Measurements from ENCODE around the gene PLA2G2F.

Gene PLA2G2F

DNA sequence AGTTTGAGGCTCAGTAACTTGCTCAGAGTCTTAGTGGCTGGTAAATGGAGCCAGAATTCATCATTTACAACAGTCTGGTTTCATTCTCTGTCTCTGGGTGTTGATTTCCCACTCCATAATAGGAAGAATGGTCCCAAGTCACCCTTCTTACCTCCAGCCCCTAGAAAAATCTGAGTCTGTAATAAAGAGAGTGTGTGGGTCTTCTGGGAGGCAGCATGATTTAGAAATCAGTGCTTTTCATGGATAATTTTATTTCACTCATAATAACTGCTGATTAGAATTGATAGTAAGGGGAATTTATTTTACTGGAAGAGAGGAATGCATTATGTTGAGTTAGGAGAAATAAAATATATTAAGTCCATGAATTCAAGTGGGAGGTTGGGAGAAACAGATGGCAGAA lies 21.9 kb upstream of the PLA2G2F start:
- POLR2A ChIA-PET: no interaction called here
- no peak for TF ChIP-seq CTCF (tag by site-specific recombination; IDR thresholded peaks at IDR 0.05)
- no peak for TF ChIP-seq OVOL3 (tag by site-specific recombination; IDR thresholded peaks at IDR 0.05)
- TF ChIP-seq ZNF211 (tag by site-specific recombination; IDR thresholded peaks at IDR 0.05; ENCODE audit: low read depth): no peak
- no peak for TF ChIP-seq ZSCAN16 (tag by site-specific recombination; IDR thresholded peaks at IDR 0.05)
- no peak for TF ChIP-seq BCL6B (tag by site-specific recombination; IDR thresholded peaks at IDR 0.05)
- TF ChIP-seq ZNF623 (tag by site-specific recombination; IDR thresholded peaks at IDR 0.05): no peak
- no peak for TF ChIP-seq INSM2 (tag by site-specific recombination; IDR thresholded peaks at IDR 0.05)
- no peak for TF ChIP-seq ZNF248 (tag by site-specific recombination; IDR thresholded peaks at IDR 0.05)
- TF ChIP-seq ZBTB20 (tag by site-specific recombination; IDR thresholded peaks at IDR 0.05): no peak
- TF ChIP-seq SP2 (tag by site-specific recombination; IDR thresholded peaks at IDR 0.05): no peak
- TF ChIP-seq, protein P1, sequence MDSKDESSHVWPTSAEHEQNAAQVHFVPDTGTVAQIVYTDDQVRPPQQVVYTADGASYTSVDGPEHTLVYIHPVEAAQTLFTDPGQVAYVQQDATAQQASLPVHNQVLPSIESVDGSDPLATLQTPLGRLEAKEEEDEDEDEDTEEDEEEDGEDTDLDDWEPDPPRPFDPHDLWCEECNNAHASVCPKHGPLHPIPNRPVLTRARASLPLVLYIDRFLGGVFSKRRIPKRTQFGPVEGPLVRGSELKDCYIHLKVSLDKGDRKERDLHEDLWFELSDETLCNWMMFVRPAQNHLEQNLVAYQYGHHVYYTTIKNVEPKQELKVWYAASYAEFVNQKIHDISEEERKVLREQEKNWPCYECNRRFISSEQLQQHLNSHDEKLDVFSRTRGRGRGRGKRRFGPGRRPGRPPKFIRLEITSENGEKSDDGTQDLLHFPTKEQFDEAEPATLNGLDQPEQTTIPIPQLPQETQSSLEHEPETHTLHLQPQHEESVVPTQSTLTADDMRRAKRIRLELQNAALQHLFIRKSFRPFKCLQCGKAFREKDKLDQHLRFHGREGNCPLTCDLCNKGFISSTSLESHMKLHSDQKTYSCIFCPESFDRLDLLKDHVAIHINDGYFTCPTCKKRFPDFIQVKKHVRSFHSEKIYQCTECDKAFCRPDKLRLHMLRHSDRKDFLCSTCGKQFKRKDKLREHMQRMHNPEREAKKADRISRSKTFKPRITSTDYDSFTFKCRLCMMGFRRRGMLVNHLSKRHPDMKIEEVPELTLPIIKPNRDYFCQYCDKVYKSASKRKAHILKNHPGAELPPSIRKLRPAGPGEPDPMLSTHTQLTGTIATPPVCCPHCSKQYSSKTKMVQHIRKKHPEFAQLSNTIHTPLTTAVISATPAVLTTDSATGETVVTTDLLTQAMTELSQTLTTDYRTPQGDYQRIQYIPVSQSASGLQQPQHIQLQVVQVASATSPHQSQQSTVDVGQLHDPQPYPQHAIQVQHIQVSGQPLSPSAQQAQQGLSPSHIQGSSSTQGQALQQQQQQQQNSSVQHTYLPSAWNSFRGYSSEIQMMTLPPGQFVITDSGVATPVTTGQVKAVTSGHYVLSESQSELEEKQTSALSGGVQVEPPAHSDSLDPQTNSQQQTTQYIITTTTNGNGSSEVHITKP (tag by site-specific recombination; IDR thresholded peaks at IDR 0.05): no peak
- no peak for TF ChIP-seq ZNF558 (tag by site-specific recombination; IDR thresholded peaks at IDR 0.05)
- no peak for TF ChIP-seq ZNF514 (tag by site-specific recombination; IDR thresholded peaks at IDR 0.05)
- no peak for TF ChIP-seq GFI1B (tag by site-specific recombination; IDR thresholded peaks at IDR 0.05)
- TF ChIP-seq ZNF510 (tag by site-specific recombination; IDR thresholded peaks at IDR 0.05; ENCODE audit: insufficient replicate concordance): no peak
- no peak for TF ChIP-seq ZNF747 (tag by site-specific recombination; IDR thresholded peaks at IDR 0.05)
- TF ChIP-seq ZNF146 (tag by site-specific recombination; IDR thresholded peaks at IDR 0.05): no peak
- TF ChIP-seq ZNF354C (tag by site-specific recombination; IDR thresholded peaks at IDR 0.05; ENCODE audit: borderline replicate concordance, low read depth): no peak
- no peak for TF ChIP-seq YY2 (tag by site-specific recombination; IDR thresholded peaks at IDR 0.05)
- TF ChIP-seq PATZ1 (tag by site-specific recombination; IDR thresholded peaks at IDR 0.05): no peak
- CTCF ChIA-PET: no interaction called here

More for the DNA sequence above, 21.9 kb upstream of the PLA2G2F start:
- no peaks in the 10 kb centered on the region for H3K9me3 ChIP-seq (ENCODE audit: control insufficient read depth, insufficient read depth, low read depth, low read length)
- no peaks in the 10 kb centered on the region for H3K4me1 ChIP-seq (ENCODE audit: control insufficient read depth, insufficient read depth, low read length)
- no peak overlapping the region for H3K4me3 ChIP-seq (ENCODE audit: low read depth, low read length)
- no peak overlapping the region for H3K27ac ChIP-seq (ENCODE audit: extremely low read depth, low read depth, low read length)
- no peaks in the 10 kb centered on the region for H3K36me3 ChIP-seq (ENCODE audit: control insufficient read depth in 2 of 2, insufficient read depth in 1 of 2, low read length in 2 of 2)

Data from HEK293 (cell line).